GM12875 (cell line): ENCODE measurements around the gene TNIK.

Source experiments
- H3K4me3 ChIP-seq: one replicate; pipeline ENCODE4 v1.5.1; 2011; ENCODE audit warnings: low read depth, low read length, control low read depth
- TF ChIP-seq, protein P1 (sequence below): IDR thresholded peaks from 2 replicates; pipeline ENCODE4 v1.5.1; 2011; ENCODE audit warnings: low read depth, mild to moderate bottlenecking, control low read depth, inconsistent platforms, low read length, moderate library complexity, borderline replicate concordance; ENCODE audit not compliant: insufficient read depth

TNIK gene

DNA sequence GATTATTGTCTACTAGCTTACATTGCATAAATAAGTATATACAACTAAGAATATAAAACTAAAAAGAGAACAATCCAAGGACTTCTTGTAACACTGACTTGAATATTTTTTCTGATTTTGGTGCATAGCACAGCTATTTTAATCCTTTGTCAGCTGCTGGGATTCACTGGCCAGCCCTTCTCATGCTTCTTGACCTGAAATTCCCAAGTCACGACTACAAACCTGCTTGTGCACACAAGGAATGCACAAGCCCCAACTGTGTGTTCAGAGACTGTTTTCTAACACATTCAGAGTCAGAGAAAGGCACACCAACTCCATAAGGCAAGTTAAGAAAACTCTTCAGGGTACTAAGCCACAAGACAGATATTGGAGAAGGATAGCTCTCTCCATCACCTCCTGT, 80.9 kb downstream of the TNIK start:
- no peak overlapping the region for H3K4me3 ChIP-seq

DNA sequence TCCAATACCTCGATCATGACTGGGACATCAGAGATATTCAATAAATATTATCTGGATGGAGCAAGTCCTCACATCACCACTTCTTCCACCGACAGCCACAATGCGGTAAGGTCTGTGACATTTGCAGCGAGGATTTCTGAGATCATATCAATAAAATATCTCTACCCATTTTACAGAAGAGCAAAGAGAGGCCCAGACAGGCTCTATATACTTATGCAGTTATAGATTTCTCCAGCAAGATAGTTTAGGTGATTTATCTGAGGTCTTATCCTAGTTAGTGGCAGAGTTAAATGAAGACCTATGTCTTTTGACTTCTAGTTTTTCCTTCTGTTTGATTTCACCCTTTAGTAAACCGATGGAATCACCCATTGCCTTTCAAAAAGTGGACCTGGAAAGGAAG, 81.6 kb downstream of the TNIK start:
- TF ChIP-seq, protein P1, sequence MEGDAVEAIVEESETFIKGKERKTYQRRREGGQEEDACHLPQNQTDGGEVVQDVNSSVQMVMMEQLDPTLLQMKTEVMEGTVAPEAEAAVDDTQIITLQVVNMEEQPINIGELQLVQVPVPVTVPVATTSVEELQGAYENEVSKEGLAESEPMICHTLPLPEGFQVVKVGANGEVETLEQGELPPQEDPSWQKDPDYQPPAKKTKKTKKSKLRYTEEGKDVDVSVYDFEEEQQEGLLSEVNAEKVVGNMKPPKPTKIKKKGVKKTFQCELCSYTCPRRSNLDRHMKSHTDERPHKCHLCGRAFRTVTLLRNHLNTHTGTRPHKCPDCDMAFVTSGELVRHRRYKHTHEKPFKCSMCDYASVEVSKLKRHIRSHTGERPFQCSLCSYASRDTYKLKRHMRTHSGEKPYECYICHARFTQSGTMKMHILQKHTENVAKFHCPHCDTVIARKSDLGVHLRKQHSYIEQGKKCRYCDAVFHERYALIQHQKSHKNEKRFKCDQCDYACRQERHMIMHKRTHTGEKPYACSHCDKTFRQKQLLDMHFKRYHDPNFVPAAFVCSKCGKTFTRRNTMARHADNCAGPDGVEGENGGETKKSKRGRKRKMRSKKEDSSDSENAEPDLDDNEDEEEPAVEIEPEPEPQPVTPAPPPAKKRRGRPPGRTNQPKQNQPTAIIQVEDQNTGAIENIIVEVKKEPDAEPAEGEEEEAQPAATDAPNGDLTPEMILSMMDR, result no peak
- no peak overlapping the region for H3K4me3 ChIP-seq

More for the DNA sequence above, 80.9 kb downstream of the TNIK start:
- TF ChIP-seq, protein P1, result no peak

DNA sequence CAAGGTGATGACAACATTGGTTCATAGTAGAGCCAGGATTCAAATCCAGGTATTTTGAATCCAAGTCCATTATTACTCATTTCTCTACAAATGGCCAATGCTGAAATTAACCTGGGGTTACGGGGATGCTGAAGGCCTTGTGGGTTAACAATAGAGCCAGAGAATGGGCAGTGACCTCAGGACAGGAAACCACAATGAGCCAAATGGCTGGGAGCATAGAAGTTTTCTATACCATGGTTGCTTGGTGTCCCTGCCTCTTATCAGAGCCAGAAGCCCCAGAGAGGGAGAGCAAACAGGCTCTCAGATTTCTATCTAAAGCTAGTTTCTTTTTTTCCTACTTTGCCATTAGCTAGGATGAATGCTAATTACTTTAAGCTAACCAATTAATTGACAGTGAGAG, 82.3 kb downstream of the TNIK start:
- no peak overlapping the region for H3K4me3 ChIP-seq
- TF ChIP-seq, protein P1, result no peak

DNA sequence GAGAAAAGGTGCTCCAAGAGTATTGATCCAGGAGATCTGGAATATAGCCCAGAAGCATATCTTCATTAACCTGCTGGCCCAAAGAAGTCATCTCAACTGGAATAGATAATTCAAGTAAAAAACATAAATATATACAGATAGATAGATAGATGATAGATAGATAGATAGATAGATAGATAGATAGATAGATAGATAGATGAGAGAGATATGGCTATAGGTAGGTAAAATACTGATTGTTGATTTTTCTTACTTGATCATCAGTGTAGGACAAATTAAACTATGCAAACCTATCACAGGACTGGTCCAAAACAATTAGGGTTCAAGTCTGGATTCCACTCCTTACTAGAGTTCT, 83.6 kb downstream of the TNIK start:
- H3K4me3 ChIP-seq, result no peak overlapping the region
- TF ChIP-seq, protein P1, result no peak

DNA sequence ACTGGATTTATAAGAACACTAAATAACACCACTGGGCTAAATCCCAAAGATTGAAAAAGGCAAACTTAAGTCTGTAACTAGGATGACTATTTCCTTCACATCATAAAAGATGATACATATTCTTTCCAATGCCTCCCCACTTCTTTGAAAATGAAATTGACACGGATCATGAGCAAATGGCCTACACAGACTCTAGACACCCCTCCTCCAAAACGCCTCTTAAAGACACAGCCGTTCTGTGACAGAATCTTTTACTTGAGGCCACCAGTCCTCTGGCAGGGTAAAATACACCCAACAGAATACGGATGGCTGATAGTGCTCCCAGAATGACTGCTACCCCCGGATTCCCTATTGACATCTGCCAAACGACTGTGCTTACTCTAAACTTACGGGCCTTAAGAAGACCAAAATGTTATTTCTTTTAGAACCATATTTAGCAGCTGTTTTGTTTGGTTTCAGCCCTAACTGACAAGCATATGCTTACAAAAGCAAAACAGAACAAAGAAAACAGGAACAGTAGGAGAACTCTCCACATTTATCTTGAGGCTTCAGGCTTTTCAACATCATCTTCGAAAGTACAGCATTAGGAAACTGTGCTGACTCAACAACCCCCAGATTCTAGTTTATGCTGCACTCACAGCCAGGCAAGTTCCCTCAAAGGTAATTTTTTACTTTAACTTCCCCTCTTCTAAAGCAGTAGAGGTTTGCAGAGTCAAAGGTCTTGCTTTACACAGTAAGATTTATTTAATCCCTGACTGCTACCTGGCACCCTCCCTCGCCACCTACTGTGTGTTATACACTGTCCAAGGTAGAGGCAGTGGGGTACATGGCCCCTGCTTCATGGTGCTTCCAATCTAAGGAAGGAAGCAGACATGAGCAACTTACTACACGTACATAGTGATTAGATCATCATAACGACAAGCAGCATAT, 84.3 kb downstream of the TNIK start:
- TF ChIP-seq, protein P1, result no peak
- no peak overlapping the region for H3K4me3 ChIP-seq

DNA sequence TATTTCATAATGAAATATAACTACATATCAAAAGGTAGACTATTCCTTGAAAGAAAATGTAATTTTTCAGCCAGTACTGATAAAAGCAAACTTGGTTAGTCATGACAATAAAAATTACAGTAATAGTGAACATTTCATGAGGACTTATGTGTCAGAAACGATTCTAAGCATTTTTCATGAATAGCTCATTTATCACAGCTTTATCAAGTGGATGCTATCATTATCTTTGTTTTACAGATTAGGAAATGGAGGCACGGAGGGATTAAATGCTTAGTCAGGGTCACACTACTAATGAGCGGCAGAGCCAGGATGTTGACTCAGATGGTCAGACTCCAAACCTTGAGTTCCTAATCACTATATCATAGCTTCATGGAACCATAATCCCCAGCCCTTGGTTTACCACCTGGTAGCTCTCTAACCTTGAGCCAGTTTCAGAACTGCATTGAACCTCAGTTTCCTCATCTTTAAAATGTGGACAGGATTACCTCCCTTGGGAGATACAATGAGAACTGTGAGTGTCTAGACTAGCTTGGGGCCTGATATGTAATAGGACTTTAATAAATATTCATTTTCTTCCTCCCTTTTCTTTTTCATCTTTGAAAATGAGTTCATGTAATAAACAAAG, 85.4 kb downstream of the TNIK start:
- TF ChIP-seq, protein P1, result no peak
- H3K4me3 ChIP-seq, result no peak overlapping the region

DNA sequence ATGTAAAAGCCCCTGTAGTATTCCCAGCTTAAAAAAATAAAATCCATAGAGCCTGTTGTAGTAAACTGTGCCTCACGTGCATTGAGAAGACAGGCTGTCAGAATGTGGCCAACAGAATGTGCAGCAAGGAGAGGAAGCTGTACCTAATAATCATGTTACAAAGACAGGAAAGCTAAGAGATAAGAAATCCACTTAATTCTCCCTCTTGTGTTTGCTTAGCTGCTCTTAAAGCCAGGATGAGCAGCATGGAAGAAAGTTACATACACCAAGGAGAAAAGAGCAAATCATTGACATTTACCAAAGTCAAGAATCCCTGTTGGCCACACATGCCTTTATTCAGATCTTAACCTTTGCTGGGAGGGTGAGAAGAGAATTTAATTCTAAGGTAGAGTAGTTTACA, 85.9 kb downstream of the TNIK start:
- TF ChIP-seq, protein P1, result no peak
- no peak overlapping the region for H3K4me3 ChIP-seq
